Measurements from ENCODE around the gene EMILIN2. TPM values are rescaled to one million over a fixed set of nuclear protein-coding genes. Genes with fewer than 3 reads are reported as not detected.
A peak's percentile ranks its signal among the peaks of the same experiment; 100 is the strongest.

EMILIN2 gene
- total and polyA plus RNA-seq, 9 of the 15 experiments (the other 6 are each of a cell fraction or from before 2014, with no cell fraction given) = 0.01 to 0.40 (median 0.19) TPM

DNA sequence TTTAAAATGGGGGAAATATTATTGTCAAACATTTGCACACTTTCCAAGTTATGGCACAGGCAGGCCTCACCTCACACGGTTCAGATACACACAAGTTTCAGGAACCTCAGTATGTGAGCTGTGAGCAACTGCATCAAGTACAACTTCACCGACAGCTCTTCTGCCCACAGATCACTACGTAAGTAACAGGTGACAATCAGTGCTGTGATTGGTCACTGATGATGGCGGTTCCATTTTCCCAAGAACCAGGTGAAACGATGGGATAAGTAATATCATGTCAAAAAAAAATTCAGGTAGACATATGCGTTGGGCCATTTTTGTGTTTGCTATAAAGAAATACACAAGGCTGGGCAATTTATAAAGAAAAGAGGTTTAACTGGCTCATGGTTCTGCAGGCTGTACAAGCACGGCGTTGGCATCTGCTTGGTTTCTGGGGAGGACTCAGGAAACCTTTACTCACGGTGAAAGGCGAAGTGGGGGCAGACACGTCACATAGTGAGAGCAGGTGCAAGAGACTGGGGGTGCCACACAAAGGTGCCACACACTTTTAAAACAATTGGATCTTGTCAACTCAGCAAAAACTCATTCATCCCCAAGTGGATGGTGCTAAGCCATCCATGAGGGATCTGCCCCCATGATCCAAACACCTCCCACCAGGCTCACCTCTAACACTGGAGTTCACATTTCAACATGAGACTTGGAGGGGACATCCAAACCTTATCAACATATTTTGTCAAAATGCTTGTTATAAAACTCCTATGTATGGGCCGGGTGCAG lies 108.3 kb downstream of the EMILIN2 start:
- POLR2A ChIA-PET = interaction anchor here (0.7 to 1.0 kb wide), 3 partner anchors 10 to 33 kb away, joined by 3 read pairs; no protein-coding TSS in a partner anchor
- no TSS peak for BruUV-seq (replicated peaks)
- H3K4me3 ChIP-seq = no peak overlapping the region
- ATAC-seq (no peak), DNase-seq (ENCODE audit: extremely low read depth in 1 of 4, low spot score in 3 of 4) (no peak), FAIRE-seq (no peak)
- no peaks in the 10 kb centered on the region for H3K27me3 ChIP-seq (ENCODE audit: control insufficient read depth in 2 of 2, insufficient read depth in 2 of 2, low read length in 2 of 2)
- in situ Hi-C loops (cut with MboI) = no loop called here
- no peaks in the 10 kb centered on the region for H3K79me2 ChIP-seq (ENCODE audit: control insufficient read depth, insufficient read depth, low read length)
- no peak overlapping the region for H2AFZ ChIP-seq (ENCODE audit: low read depth, low read length)
- no peak overlapping the region for H3K4me2 ChIP-seq (ENCODE audit: insufficient read depth, low read length)
- H3K27ac ChIP-seq (ENCODE audit: extremely low read depth, low read depth, low read length) = no peak overlapping the region
- H3K4me1 ChIP-seq (replicated peaks in 1 of 2; ENCODE audit: control insufficient read depth in 2 of 2, insufficient read depth in 2 of 2, low read length in 2 of 2) = no peaks in the 10 kb centered on the region
- 97% methylated on average over 12 of the region's 12 CpGs for WGBS (ENCODE audit: insufficient coverage, low coverage, missing lambda C conversion rate)
- no peaks in the 10 kb centered on the region for H4K20me1 ChIP-seq (replicated peaks; ENCODE audit: control insufficient read depth, insufficient read depth, low read length)
- CTCF ChIA-PET (ENCODE audit: low intra/inter-chr PET ratio) = no interaction called here
- H3K9me1 ChIP-seq (ENCODE audit: control insufficient read depth, insufficient read depth, low read length) = no peaks in the 10 kb centered on the region
- no peak overlapping the region for H3K9ac ChIP-seq (ENCODE audit: insufficient read depth in 1 of 2, low read depth in 2 of 2, low read length in 2 of 2)
- intact Hi-C loops (cut with micrococcal nuclease) = no loop called here
- H3K36me3 ChIP-seq (ENCODE audit: control insufficient read depth, insufficient read depth, low read length) = peaks cover 86% of the 10 kb centered on the region
- H3K9me3 ChIP-seq (replicated peaks; ENCODE audit: control insufficient read depth, insufficient read depth, low read depth, low read length) = no peaks in the 10 kb centered on the region
- TF ChIP-seq POLR2B (IDR thresholded peaks at IDR 0.05; ENCODE audit: low read depth, partially characterized antibody) = no peak
- TF ChIP-seq ZSCAN29 (IDR thresholded peaks at IDR 0.05) = no peak
- no peak for TF ChIP-seq MTA3 (IDR thresholded peaks at IDR 0.05; ENCODE audit: borderline replicate concordance)
- TF ChIP-seq MAFK (IDR thresholded peaks at IDR 0.05; ENCODE audit: low read length) = peak; percentile 34; the same call in 1 of the 2 replicates
- TF ChIP-seq SLC30A9 (CRISPR knock-in tag; IDR thresholded peaks at IDR 0.05) = no peak
- TF ChIP-seq MAFF (IDR thresholded peaks at IDR 0.05; ENCODE audit: low read length) = peak; percentile 61
- TF ChIP-seq, protein P1, sequence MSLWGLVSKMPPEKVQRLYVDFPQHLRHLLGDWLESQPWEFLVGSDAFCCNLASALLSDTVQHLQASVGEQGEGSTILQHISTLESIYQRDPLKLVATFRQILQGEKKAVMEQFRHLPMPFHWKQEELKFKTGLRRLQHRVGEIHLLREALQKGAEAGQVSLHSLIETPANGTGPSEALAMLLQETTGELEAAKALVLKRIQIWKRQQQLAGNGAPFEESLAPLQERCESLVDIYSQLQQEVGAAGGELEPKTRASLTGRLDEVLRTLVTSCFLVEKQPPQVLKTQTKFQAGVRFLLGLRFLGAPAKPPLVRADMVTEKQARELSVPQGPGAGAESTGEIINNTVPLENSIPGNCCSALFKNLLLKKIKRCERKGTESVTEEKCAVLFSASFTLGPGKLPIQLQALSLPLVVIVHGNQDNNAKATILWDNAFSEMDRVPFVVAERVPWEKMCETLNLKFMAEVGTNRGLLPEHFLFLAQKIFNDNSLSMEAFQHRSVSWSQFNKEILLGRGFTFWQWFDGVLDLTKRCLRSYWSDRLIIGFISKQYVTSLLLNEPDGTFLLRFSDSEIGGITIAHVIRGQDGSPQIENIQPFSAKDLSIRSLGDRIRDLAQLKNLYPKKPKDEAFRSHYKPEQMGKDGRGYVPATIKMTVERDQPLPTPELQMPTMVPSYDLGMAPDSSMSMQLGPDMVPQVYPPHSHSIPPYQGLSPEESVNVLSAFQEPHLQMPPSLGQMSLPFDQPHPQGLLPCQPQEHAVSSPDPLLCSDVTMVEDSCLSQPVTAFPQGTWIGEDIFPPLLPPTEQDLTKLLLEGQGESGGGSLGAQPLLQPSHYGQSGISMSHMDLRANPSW (CRISPR knock-in tag; IDR thresholded peaks at IDR 0.05) = no peak
- no peak for TF ChIP-seq SRSF9 (IDR thresholded peaks at IDR 0.05; ENCODE audit: borderline replicate concordance, low read depth, low read length)
- TF ChIP-seq ZNF23 (CRISPR knock-in tag; IDR thresholded peaks at IDR 0.05) = no peak
- TF ChIP-seq NCOA6 (IDR thresholded peaks at IDR 0.05) = no peak
- 0 out of 2 replicates have a peak, but pooled peaks have one; percentile 11 for TF ChIP-seq MAFG (tag; conservative IDR thresholded peaks at IDR 0.05)
- no peak for TF ChIP-seq MCM3 (IDR thresholded peaks at IDR 0.05)
- TF ChIP-seq, protein P2, sequence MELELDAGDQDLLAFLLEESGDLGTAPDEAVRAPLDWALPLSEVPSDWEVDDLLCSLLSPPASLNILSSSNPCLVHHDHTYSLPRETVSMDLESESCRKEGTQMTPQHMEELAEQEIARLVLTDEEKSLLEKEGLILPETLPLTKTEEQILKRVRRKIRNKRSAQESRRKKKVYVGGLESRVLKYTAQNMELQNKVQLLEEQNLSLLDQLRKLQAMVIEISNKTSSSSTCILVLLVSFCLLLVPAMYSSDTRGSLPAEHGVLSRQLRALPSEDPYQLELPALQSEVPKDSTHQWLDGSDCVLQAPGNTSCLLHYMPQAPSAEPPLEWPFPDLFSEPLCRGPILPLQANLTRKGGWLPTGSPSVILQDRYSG (tag; conservative IDR thresholded peaks at IDR 0.05; ENCODE audit: low read depth) = no peak
- no peak for TF ChIP-seq CUX1 (CRISPR knock-in tag; IDR thresholded peaks at IDR 0.05)
